C4-2B (cell line): Measurements from ENCODE around the gene UFD1.

Experiments used
- H3K27ac ChIP-seq: fragments of 450-650 bp; 2 replicates; pipeline ENCODE4 v1.5.1; 2017
- CTCF ChIP-seq: fragments of 450-650 bp; conservative IDR thresholded peaks from 2 replicates; pipeline ENCODE4 v1.5.1; 2017; ENCODE audit warnings: mild to moderate bottlenecking
- ZFX ChIP-seq: fragments of 450-650 bp; IDR thresholded peaks from 2 replicates; pipeline ENCODE4 v1.6.1; 2017

UFD1 gene

DNA sequence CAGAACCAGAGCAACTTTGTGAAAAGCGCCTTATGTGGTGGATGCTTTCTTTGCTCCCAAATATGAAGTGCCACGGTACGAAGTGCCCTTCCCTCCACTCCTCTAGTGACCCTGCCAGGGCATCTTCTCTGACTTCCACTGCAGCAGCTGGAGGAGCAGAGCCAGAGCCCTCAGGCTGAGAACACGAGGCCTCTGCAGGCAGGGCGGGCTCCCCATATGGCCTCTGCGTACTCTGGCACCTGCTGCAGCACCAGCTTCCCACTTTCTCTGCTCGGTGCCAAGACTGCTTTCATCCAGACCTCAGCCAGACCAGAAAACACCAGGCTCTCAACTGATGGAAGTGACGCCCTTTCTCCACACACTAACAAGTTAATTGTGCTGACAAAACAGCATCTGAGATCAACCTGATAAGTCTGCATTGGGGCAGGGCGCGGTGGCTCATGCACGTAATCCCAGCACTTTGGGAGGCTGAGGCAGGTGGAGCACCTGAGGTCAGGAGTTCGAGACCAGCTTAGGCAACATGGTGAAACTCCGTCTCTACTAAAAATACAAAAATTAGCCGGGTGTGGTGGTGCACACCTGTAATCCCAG lies 12.8 kb downstream of the UFD1 start:
- TF ChIP-seq ZFX = no peak
- TF ChIP-seq CTCF = no peak
- no peak overlapping the region for H3K27ac ChIP-seq

- TF ChIP-seq ZFX (no peak), CTCF (no peak)
- no peak overlapping the region for H3K27ac ChIP-seq
Measured at GRCh38 chr22:19464975-19465374, 14.0 kb downstream of the UFD1 start.

- TF ChIP-seq CTCF (no peak), ZFX (no peak)
- H3K27ac ChIP-seq = no peak overlapping the region
Measured at GRCh38 chr22:19464546-19464945, 14.4 kb downstream of the UFD1 start.

GRCh38 chr22:19463491-19464469 lies 15.2 kb downstream of the UFD1 start:
- no peak overlapping the region for H3K27ac ChIP-seq
- TF ChIP-seq ZFX = no peak
- no peak for TF ChIP-seq CTCF

- no peak overlapping the region for H3K27ac ChIP-seq
Measured at GRCh38 chr22:19463008-19463407, 16.0 kb downstream of the UFD1 start.

DNA sequence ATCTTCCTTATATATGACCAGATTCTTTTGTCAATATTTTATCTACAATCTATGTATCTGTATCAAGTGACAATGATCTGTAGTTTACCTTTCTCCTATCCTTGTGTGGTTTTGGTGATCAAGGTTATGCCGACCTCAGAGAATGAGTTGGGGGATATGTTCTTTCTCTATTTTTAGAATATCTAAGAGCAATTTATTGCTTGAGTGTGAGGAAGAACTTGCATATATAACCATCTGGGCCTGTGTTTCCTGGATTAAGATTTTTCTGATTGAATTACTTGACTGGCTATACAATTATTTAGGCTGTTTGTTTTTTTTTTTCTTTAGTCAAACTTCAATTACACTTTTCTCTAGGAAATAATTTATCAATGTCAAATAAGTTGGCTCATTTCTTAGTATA lies 17.5 kb downstream of the UFD1 start:
- no peak overlapping the region for H3K27ac ChIP-seq
- no peak for TF ChIP-seq ZFX

More at GRCh38 chr22:19463008-19463407, 16.0 kb downstream of the UFD1 start:
- TF ChIP-seq ZFX (no peak), CTCF (no peak)

DNA sequence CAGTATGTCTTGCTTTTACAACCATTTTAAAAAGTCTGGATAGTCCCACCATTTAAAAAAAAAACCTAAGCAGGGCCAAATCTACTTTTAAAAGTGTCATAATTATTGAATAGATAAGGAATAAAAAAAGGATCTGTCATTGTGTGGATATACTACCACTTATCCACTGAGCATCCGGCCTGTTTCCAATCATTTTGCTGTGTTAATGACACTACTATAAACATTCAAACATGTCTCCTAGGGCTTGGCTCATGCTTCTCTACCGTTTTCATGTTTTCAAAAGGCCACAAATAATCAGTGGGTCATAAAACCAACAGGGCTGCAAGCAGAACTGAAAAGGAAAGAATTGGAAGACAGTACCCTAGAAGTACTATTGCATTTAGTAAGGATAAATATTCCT lies 19.0 kb downstream of the UFD1 start:
- no peak for TF ChIP-seq ZFX
- TF ChIP-seq CTCF = no peak
- H3K27ac ChIP-seq = no peak overlapping the region
